Liver (tissue), 3 donors: ENCODE data around the gene TRPM2.

Experiments
- RAD21 ChIP-seq, 2 donors: IDR thresholded peaks; 2 replicates each; pipeline ENCODE4 v1.6.1; 2016; ENCODE audit warnings: antibody characterized with exemption in 2 of 2, mild to moderate bottlenecking in 2 of 2
- SP1 ChIP-seq: IDR thresholded peaks from 2 replicates; pipeline ENCODE4 v1.6.1; 2018; ENCODE audit warnings: antibody characterized with exemption, mild to moderate bottlenecking
- YY1 ChIP-seq: IDR thresholded peaks from 2 replicates; pipeline ENCODE4 v1.6.1; 2016; ENCODE audit warnings: antibody characterized with exemption, mild to moderate bottlenecking
- ZBTB33 ChIP-seq: IDR thresholded peaks from 2 replicates; pipeline ENCODE4 v1.6.1; 2016; ENCODE audit warnings: antibody characterized with exemption
- TF ChIP-seq, protein P1 (sequence below): fragments of 150-350 bp; IDR thresholded peaks from 2 replicates; pipeline ENCODE4 v1.5.1; 2017; ENCODE audit warnings: improper control_type of control experiment, low read depth, low read length; ENCODE audit not compliant: missing input control
- TF ChIP-seq, protein P2 (sequence below): IDR thresholded peaks from 2 replicates; pipeline ENCODE4 v1.6.1; 2016; ENCODE audit warnings: antibody characterized with exemption, mild to moderate bottlenecking
- donor health status: healthy.
- donor health status: healthy.

DNA sequence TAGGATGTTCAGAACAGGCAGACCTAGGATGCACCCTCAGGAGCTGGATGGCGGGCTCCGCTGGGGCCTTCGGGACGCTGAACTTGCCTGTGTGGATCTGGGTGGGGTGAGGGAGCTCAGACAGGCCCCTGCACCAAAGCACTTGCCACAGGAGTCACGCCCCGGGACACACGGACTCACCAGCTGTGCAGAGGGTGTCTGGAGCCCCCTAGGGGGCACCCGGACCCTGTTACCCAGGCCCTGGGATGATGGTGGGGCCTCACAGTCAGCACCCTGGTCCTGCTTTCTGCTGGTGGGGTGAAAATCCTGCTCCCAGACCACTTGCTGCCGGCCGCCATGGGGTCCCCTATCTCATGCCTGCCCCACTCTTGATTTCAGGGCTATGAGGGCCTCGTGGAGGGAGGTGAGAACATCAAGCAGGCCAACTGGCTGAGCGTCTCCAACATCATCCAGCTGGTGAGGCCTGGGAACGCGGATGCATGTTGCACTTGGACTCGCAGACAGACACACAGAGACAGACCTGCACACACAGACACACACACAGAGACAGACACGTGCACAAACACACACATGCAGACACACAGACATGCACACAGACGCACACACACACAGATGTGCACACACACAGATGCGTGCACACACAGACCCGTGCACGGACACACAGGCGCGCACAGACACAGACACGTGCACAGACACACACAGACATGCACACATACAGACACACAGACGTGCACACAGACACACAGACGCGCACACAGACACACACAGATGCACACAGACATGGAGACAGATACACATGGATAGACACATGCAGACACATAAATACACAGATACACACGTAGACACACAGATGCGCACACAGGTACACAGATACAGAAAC, 42.6 kb upstream of the TRPM2 start:
- TF ChIP-seq, protein P1, sequence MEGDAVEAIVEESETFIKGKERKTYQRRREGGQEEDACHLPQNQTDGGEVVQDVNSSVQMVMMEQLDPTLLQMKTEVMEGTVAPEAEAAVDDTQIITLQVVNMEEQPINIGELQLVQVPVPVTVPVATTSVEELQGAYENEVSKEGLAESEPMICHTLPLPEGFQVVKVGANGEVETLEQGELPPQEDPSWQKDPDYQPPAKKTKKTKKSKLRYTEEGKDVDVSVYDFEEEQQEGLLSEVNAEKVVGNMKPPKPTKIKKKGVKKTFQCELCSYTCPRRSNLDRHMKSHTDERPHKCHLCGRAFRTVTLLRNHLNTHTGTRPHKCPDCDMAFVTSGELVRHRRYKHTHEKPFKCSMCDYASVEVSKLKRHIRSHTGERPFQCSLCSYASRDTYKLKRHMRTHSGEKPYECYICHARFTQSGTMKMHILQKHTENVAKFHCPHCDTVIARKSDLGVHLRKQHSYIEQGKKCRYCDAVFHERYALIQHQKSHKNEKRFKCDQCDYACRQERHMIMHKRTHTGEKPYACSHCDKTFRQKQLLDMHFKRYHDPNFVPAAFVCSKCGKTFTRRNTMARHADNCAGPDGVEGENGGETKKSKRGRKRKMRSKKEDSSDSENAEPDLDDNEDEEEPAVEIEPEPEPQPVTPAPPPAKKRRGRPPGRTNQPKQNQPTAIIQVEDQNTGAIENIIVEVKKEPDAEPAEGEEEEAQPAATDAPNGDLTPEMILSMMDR = no peak
- no peak for TF ChIP-seq YY1
- TF ChIP-seq RAD21 (IDR thresholded peaks at IDR 0.05) = no peak
- TF ChIP-seq, protein P2, sequence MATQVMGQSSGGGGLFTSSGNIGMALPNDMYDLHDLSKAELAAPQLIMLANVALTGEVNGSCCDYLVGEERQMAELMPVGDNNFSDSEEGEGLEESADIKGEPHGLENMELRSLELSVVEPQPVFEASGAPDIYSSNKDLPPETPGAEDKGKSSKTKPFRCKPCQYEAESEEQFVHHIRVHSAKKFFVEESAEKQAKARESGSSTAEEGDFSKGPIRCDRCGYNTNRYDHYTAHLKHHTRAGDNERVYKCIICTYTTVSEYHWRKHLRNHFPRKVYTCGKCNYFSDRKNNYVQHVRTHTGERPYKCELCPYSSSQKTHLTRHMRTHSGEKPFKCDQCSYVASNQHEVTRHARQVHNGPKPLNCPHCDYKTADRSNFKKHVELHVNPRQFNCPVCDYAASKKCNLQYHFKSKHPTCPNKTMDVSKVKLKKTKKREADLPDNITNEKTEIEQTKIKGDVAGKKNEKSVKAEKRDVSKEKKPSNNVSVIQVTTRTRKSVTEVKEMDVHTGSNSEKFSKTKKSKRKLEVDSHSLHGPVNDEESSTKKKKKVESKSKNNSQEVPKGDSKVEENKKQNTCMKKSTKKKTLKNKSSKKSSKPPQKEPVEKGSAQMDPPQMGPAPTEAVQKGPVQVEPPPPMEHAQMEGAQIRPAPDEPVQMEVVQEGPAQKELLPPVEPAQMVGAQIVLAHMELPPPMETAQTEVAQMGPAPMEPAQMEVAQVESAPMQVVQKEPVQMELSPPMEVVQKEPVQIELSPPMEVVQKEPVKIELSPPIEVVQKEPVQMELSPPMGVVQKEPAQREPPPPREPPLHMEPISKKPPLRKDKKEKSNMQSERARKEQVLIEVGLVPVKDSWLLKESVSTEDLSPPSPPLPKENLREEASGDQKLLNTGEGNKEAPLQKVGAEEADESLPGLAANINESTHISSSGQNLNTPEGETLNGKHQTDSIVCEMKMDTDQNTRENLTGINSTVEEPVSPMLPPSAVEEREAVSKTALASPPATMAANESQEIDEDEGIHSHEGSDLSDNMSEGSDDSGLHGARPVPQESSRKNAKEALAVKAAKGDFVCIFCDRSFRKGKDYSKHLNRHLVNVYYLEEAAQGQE = no peak
- no peak for TF ChIP-seq SP1
- TF ChIP-seq ZBTB33 = no peak
